ENCODE measurements around the gene WDR36.
"Not testable (repeated sequence)": the region's sequence is repeated elsewhere in the genome, so short reads cannot be mapped to it uniquely, and the experiment has no call there.

WDR36 gene

GRCh38 chr5:111138096-111138495 is 45.9 kb downstream of the WDR36 start:
- DNase-seq, result no peak

GRCh38 chr5:111141471-111141870 is 49.3 kb downstream of the WDR36 start:
- DNase-seq, result not testable (repeated sequence)

- DNase-seq, result no peak
Observed at GRCh38 chr5:111142932-111143331, 50.8 kb downstream of the WDR36 start.

DNA sequence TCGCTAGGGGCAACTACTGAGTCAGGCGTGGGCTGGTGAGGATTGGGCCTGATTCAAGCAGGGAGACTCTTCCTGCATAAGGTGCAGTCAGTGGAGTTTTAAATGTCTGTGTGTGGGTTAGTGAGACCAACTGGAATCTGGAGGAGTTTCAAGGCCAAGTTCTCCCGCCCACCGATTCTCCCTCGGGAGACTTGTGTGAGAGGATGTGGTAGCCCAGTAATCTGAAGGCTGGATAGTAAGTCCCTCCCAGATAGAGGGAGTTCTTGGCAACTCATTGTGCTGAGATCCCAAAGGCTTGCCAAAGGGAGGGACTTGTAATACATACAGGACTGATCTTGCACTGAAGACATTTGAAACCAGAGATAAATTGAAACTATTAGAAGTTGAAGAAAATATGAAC is 51.8 kb downstream of the WDR36 start:
- DNase-seq, result no peak

- DNase-seq, result no peak
Observed at GRCh38 chr5:111144352-111144930, 52.3 kb downstream of the WDR36 start.

DNA sequence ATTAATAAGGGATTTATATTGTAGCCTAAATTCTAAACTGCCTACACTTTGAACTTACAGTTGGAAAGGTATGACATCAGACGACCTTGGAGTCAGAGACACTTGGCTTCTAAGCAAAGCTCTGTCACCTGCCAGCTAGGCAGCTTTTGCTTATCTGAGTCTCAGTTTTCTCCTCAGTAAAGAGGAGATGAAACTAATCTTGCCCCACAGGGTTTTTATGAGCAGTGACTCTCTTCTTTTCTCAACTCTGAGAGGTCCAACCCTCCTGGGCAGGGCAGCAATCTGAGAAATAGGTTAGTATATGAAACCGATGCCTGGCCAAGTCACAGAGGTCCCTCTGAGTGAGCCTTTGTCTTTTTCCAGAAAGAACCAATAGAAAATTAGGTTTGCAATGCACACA is 53.9 kb downstream of the WDR36 start:
- no peak for DNase-seq

DNA sequence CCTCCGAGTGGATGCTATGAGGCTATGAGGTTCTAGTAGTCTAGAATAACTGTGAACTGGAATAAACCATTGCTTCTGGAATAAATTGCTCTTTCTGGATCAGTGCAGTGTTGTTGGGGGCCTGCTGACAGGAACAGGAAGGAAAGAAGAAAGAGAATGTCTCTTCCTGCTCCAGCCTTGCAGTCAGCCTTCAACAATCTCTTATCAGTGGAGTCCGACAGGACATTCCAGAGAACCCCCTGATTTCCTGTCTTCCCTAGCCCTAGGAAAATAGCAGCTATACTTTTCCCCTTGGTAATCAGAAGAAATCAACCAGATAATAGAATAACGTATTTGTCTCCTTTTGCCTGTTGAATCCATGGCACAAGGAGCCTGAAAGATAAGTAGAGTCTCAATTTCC is 55.4 kb downstream of the WDR36 start:
- DNase-seq, result no peak

- DNase-seq, result no peak
Observed at GRCh38 chr5:111151998-111152397, 59.9 kb downstream of the WDR36 start.

- no peak for DNase-seq
Observed at GRCh38 chr5:111153483-111153882, 61.3 kb downstream of the WDR36 start.

- no peak for DNase-seq
Observed at GRCh38 chr5:111153945-111154344, 61.8 kb downstream of the WDR36 start.

GRCh38 chr5:111158105-111158744 is 66.1 kb downstream of the WDR36 start:
- DNase-seq, result peak; percentile 85 to 92

GRCh38 chr5:111159845-111160244 is 67.7 kb downstream of the WDR36 start:
- DNase-seq, result no peak

DNA sequence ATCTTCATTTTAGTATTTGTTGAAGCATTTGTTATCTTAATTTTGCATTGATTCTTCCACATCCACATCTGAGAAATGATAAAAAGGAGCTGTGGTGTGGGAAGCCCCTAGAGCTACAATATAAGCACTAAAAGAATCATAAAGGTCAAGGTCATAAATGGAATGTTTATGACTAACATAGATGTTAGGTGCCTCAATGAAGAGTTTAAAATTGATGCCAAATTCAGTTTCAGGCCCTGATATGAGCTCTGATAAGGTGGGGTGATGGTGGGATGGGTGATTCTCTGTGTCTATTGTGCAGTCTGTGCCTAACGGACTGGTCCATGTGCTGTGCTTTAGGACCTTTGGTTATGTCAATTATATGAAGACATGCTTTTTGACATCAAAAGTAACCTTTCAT is 70.9 kb downstream of the WDR36 start:
- DNase-seq, result no peak

DNA sequence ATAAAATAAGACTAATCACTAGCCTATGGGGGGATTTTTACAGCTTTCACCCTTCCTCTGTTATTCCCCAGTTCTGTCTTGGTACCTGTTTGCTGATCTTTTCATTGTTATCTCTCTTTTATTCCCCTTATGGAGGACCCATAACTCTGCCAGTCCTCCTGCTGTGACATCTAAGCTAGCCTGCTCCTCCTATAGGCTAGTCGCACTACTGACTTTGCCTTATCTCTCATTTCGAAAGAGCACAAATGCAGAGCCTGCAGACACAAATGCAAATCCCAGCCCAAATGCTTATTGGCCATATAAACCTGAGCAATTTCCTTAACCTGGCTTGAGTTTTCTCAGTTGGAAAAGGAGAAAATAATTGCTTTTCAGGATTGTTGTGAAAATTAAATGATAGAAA is 72.9 kb downstream of the WDR36 start:
- no peak for DNase-seq

DNA sequence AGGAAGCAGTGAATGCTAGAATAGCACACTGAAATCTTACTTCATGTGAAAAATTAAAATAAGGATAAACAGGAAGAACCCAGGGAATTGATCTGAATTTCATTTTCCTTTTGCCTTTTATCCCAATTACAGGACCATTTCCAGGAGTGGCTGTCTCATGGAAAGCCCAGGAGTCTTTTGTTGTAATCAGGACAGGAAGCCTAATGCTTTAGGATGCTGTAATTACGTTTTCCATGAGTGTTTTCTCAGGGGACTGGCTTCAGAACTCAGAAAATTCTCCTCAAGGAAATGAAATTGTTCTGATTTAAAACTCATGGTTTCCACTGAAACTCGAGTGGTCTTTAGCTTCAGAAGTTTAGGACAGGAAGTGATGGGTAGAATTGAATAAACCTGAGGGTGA is 75.4 kb downstream of the WDR36 start:
- DNase-seq, result no peak

DNA sequence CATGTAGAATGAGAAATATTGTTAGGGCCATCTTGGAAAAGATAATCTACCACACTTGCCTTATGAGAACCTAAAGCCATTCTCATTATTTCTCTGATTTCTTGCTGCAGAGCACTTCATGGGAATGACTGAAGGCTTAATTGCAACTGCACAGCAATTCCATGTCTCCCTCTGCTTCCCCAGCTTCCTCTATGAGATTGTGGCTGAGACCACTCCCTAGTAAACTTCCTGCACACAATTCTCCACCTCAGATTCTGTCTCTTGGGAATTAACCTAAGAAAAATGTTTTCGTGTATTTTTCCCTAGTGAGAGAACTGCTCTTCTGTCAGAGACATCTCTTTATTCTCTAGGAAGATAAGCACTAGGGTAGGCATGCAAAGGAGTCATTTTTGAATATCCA is 76.5 kb downstream of the WDR36 start:
- DNase-seq, result no peak

DNA sequence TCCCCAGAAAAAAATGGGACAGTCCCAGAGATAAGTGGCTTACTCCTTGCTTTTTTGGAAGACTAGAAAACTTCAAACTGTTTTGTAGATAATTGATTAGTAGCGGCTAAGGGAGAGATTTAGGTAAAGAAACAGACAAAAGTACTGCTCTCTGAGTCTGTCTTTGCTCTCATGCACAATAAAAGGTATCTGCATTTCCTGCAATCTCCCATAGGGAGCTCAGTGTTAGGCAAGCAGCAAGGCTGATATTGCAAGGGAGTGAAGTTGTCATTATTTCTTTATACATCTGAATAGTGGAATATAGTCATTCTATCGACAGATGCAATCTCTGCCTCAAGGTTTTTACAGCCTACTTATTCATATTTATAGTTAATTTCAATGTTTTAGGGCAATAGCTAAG is 77.1 kb downstream of the WDR36 start:
- DNase-seq, result no peak

GRCh38 chr5:111170279-111170678 is 78.1 kb downstream of the WDR36 start:
- no peak for DNase-seq

DNA sequence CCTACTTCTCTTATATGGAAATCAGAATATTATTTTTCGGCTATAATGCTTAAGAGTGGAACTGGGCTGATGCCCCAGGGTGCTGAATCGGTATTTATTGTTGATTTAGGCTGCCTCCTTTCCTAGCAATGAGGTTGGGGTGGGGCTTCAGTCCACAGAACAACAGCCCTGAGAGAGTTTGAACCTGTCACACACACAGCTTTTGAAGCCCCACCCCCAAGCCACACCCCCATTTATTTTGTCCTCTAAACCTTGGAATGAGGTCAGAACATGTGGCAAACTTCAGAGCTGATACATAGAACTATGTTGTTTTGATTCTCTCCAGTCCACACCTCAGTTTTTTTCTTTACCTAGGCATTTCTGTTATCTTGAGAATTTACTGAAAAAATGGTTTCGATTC is 80.4 kb downstream of the WDR36 start:
- no peak for DNase-seq

DNA sequence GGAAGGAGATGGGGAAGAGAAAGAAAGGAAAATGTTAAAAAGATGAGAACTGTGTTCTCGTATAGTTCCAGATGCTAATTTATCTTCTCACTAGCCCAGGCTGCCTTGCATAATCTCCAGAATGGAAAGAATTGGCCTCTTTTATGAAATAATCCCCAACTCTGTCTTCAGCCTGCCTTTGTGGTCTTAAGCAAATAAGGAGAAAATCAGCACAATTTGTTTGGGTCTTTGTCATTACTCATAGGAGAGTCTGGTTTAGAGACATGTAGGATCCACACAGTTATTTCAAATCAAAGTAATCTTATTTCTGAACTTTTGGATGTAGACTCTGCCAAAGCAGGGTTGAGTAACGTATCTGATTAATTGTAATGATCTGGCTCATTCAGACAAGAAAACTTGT is 81.3 kb downstream of the WDR36 start:
- no peak for DNase-seq

All from stimulated activated CD4-positive, alpha-beta T cell treated with anti-CD3 and anti-CD28 coated beads, Interleukin-2, amount 100 ng/mL, for 48 hours (primary cell).